ENCODE data around the gene ZNF142.

ZNF142 gene

GRCh38 chr2:218658671-218659257, 659 bp downstream of the ZNF142 start:
- intact Hi-C loops (cut with DNase I) = loop anchor here (5.0 kb wide), 1 partner anchor 256 kb away; no protein-coding TSS in a partner anchor
- peak in 16 of 42 donors; percentile 4 to 45 (median 24) for DNase-seq

DNA sequence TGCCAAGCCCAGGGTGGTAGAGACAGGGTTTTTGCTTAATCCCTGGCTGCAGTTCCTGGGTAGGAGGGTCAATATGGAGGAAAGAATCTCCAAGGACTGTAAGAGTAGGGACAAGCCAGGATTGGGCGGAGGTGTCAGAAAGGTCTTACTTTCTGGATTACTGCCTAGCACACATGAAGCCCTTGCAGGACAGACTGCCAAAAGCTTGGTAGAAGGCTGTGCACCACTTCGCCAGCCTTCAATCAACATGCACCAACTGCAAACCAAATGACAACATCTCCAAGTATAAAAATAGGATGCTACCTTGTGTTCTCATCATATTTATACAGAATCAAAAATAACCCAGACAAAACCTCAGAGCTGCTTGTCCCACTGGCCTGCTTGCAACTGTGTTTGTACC, 3.7 kb downstream of the ZNF142 start:
- intact Hi-C loops (cut with DNase I) = loop anchor here (5.0 kb wide), 1 partner anchor 253 kb away; no protein-coding TSS in a partner anchor

DNA sequence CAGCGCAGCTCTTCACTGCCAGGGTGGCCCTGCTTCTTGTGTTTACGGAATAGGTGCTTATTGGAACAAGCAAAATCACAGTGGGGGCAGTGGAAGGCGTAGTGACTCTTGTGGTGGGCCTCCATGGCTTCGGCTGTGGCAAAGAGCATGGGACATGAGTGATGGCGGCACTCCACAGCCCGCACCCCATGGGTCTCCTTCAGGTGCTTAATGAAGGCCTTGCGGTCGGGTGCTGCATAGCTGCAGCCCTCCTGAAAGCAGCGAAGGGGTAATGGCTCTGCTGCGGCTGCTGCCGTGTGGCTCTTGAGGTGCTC, 10.7 kb downstream of the ZNF142 start:
- intact Hi-C loops (cut with DNase I) = no loop called here
- no peak for DNase-seq

More for the DNA sequence above, 3.7 kb downstream of the ZNF142 start:
- no peak for DNase-seq

GRCh38 chr2:218648088-218648786, 11.2 kb downstream of the ZNF142 start:
- intact Hi-C loops (cut with DNase I) = no loop called here
- peak in 41 of 42 donors; percentile 23 to 80 (median 59) for DNase-seq

DNA sequence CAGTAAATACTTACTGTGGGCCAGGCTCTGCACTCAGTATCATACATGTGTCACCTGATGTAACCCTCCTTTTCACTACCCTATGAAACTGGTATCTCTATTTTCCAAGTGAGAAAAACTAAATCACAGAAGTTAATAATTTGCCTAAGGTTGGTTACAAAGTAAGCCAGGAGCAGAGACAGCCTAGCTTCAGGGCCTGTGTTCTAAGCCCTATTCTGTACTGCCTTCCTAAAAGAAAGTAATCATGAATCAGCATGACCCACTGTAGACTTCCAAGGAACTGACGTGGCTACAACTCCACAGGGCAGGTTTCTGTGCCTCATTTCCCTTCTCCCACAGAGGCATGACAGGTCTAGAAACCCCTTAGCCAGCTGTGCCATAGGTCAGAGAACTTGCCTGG, 14.3 kb downstream of the ZNF142 start:
- intact Hi-C loops (cut with DNase I) = no loop called here
- no peak for DNase-seq

DNA sequence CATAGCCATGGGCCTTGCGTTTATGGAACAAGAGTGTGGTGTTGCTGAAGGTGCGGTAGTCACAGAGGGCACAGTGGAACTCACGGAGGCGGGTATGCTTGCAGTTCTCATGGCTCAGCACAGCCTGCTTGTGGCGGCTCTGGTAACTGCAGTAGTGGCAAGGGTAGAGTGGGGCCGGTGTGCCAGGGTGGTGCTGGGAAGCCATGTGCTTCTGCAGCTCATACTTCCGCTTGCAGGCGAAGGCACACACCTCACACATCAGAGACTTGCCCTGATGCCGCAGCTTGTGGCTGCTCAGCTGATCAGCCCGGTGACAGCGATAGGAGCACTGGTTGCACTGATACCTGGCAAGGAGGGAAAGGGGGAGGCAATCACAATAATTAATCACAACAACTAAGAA, 14.7 kb downstream of the ZNF142 start:
- intact Hi-C loops (cut with DNase I) = no loop called here
- peak in 23 of 42 donors; percentile 4 to 59 (median 20) for DNase-seq

- no peak for DNase-seq
- intact Hi-C loops (cut with DNase I) = no loop called here
These were observed 15.6 kb downstream of the ZNF142 start for GRCh38 chr2:218643751-218644310.

GRCh38 chr2:218642786-218643185, 16.6 kb downstream of the ZNF142 start:
- intact Hi-C loops (cut with DNase I) = no loop called here
- no peak for DNase-seq

- no peak for DNase-seq
- intact Hi-C loops (cut with DNase I) = no loop called here
These were observed 17.2 kb downstream of the ZNF142 start for GRCh38 chr2:218642121-218642656.

- intact Hi-C loops (cut with DNase I) = no loop called here
- DNase-seq = no peak
These were observed 21.1 kb downstream of the ZNF142 start for GRCh38 chr2:218638372-218638771.

GRCh38 chr2:218635719-218636118, 23.7 kb downstream of the ZNF142 start:
- no peak for DNase-seq
- intact Hi-C loops (cut with DNase I) = no loop called here

DNA sequence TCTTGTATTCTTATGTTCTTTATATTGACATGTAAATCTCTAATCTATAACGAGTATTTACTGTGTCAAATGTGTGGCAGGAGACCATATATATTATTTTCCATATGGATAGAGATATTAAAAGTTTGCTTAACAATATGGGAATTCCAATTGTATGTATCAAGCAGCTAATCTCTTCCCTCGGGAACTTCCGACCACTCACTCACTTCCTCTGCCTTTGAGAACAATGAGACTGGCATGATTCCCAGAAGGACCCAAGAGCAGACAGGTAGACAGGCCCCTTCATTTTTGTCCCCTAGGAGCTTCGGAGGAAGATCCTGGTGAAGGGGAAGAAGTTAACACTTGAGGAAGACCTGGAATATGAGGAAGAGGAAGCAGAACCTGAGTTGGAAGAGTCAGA, 27.6 kb downstream of the ZNF142 start:
- intact Hi-C loops (cut with DNase I) = no loop called here
- DNase-seq = no peak

DNA sequence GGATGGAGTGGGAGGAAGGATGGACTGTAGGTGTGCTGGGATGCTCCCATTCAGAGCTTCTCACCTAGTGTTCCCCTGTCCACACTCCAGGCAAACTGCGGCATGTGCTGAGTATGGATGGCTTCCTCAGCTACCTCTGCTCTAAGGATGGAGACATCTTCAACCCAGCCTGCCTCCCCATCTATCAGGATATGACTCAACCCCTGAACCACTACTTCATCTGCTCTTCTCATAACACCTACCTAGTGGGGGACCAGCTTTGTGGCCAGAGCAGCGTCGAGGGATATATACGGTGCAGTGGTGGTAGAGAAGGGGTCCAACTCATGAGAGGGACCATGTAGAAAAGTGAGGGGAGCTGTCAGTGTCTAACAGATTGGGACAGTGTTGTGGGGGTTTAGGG, 31.5 kb downstream of the ZNF142 start:
- intact Hi-C loops (cut with DNase I) = no loop called here
- no peak for DNase-seq

DNA sequence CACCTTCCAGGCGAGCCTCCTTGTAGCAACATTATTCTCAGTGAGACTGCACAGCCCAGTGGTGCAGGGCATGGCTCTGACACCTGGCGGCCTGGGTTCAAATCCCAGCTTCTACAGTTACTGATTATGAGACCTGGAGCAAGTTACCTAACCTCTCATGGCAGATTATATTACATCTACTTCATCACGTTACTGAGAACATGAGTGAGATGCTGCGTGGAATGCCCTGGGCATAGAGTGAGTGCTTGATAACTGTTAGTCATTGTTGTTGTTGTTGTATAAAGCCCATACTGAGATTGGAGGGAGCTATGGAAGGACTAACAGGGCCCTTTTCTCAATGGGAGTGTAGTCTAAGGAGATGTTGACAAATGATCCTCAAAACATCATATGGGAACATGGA, 33.1 kb downstream of the ZNF142 start:
- intact Hi-C loops (cut with DNase I) = no loop called here

DNA sequence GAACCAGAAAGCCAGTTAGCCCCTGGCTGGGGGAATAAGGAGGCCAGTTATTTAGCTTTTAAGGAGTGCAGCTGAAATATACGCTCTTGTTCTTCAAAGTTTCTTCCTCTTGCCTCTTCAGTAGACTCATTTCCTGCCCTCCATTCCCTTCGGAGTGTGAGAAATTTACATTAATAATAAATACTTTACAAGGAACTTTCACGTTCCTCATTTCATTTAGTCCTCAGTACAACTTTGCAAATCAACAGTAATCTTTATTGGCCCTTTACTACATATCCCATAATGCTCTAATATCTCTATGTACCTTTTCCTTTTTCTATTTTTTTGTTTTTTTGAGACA, 36.1 kb downstream of the ZNF142 start:
- intact Hi-C loops (cut with DNase I) = no loop called here
- DNase-seq = no peak

More for the DNA sequence above, 33.1 kb downstream of the ZNF142 start:
- no peak for DNase-seq

DNA sequence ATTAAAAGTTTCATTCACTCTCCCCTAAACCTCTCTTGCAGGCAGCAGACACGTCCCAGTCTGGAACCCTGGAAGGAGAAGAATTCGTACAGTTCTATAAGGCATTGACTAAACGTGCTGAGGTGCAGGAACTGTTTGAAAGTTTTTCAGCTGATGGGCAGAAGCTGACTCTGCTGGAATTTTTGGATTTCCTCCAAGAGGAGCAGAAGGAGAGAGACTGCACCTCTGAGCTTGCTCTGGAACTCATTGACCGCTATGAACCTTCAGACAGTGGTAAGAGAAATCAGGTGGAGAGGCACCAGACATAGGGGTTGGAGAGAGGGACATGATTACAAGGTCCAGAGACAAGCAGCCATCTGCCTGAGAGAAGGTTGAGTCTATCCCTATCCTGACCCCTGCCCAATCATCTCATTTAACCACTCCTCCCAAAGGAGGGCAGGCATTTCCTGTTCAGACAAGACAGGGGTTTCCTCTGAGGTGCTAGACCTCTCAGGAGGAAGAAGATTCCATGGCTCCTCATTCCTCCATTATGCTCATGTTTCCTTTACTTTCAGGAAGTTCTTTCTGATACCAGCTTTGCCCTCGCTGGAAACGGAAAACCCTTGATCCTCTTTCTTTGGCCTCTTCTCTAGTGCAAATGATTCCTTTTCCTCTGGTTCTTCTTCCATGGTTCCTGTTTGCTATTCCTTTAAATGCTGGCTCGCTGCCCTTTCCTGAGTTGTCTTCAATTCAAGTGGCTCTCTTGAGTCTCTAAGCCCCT, 36.6 kb downstream of the ZNF142 start:
- no peak for DNase-seq
- intact Hi-C loops (cut with DNase I) = no loop called here

DNA sequence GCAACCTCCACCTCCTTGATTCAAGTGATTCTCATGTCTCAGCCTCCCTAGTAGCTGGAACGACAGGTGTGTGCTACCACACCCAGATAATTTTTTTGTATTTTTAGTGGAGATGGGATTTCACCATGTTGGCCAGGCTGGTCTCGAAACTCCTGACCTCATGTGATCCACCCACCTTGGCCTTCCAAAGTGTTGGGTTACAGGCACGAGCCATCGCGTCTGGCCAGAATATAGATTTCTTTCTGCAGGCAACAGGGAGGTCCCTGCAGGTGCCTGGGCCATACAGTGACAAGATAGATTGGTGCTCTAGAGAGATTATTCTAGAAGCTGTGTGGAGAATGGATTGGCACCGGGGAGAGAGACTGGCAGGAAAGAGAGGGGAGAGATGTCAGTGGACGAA, 38.4 kb downstream of the ZNF142 start:
- DNase-seq = no peak
- intact Hi-C loops (cut with DNase I) = no loop called here

DNA sequence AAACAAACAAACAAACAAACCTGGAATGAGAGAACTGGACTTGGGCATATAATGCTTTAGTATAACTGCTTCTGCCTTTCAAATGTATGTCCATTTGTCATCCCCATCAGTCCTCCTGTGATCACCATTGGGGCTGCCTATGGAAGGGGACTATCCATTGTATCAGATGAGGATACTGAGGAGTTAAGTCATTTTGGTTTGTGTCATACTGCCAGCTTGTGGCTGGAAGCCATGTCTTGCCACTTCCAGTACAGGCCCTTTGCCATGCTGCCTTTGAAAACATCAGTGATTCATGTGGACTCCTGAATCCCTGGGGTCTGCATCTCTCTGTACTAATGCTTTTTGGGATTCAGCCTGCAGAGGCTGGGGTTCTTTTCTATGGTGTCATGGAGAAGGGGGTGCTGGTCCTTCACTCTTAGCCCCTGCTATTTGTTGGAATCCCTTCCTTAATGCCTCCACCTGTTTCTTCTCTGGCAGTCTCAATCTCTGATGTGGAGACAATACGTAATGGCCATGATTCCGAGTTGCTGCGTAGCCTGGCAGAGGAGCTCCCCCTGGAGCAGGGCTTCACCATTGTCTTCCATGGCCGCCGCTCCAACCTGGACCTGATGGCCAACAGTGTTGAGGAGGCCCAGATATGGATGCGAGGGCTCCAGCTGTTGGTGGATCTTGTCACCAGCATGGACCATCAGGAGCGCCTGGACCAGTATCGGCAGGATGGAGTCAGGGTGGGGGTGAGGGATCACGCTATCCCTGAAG, 41.1 kb downstream of the ZNF142 start:
- no peak for DNase-seq
- intact Hi-C loops (cut with DNase I) = no loop called here

DNA sequence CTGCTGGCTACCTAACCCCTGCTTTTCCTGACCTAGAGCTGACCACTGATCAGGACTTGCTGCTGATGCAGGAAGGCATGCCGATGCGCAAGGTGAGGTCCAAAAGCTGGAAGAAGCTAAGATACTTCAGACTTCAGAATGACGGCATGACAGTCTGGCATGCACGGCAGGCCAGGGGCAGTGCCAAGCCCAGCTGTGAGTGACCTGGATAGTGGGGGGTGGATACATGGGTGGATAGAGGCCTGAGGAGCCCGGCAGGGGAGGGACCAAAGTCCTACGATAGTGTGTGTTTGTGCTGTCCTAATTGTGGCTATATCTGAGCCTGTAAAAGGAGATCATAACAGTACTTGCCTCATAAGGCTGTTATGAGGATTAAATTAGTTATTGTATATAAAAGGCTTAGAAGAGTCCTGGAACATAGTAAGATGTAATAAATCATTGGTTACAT, 43.5 kb downstream of the ZNF142 start:
- DNase-seq = no peak
- intact Hi-C loops (cut with DNase I) = no loop called here
